NCI-H187 treated with DMSO at 0.1 percent for 48 hours (cell line): ENCODE data around the gene KCNQ5.

ENCODE experiments used
- DNase-seq: peaks from one replicate; lab custom pipeline; 2025; lab: John Stamatoyannopoulos, UW

The KCNQ5 gene

GRCh38 chr6:72911463-72912155 is 289.7 kb downstream of the KCNQ5 start:
- no peak for DNase-seq

DNA sequence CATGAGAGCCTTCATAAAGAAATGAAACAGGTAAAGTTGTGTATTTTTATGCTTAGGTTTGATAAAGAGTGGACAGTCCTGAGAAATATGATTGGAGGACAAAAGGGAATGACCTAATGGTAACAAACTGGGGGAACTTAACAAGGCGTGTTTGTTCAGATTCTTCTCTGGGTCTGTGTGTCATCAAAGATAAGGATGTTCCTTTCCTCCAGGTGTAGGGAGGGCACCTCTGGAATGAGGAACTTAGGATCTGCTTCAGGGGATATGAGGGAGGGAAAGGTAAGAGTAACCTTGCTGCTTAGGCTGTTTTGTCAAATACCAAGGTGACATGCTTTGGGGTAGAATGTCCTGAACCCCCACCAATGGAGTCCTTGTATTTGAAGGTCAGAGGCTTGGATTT is 291.9 kb downstream of the KCNQ5 start:
- DNase-seq = no peak

GRCh38 chr6:72916298-72916697 is 294.4 kb downstream of the KCNQ5 start:
- no peak for DNase-seq

GRCh38 chr6:72916906-72917305 is 295.0 kb downstream of the KCNQ5 start:
- DNase-seq = no peak

- DNase-seq = no peak
Observed at GRCh38 chr6:72922401-72922800, 300.5 kb downstream of the KCNQ5 start.

- no peak for DNase-seq
Observed at GRCh38 chr6:72925136-72925535, 303.3 kb downstream of the KCNQ5 start.

GRCh38 chr6:72930556-72931132 is 308.8 kb downstream of the KCNQ5 start:
- DNase-seq = no peak

- no peak for DNase-seq
Observed at GRCh38 chr6:72931325-72931887, 309.5 kb downstream of the KCNQ5 start.

DNA sequence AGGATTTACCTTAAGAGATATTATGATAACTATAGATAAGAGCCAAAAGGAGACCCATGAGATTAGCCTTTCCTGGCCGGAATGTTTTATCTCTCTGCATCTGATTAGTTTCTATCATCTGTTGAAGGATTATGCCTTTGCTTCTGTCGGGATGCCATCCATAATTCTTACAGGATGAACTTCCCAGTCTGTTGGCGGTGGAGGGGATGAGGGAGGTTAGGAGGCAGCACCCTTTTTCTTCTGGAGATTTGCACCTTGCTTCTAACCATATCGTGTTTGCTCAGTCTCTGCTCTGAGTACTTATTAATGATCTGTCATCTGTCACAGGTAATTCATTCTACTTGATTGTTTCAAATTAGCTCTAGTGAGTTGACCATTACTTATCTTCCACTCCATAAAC is 311.4 kb downstream of the KCNQ5 start:
- DNase-seq = no peak

GRCh38 chr6:72936766-72937559 is 315.1 kb downstream of the KCNQ5 start:
- no peak for DNase-seq

GRCh38 chr6:72938104-72938503 is 316.2 kb downstream of the KCNQ5 start:
- DNase-seq = no peak

GRCh38 chr6:72939004-72939403 is 317.1 kb downstream of the KCNQ5 start:
- DNase-seq = no peak

DNA sequence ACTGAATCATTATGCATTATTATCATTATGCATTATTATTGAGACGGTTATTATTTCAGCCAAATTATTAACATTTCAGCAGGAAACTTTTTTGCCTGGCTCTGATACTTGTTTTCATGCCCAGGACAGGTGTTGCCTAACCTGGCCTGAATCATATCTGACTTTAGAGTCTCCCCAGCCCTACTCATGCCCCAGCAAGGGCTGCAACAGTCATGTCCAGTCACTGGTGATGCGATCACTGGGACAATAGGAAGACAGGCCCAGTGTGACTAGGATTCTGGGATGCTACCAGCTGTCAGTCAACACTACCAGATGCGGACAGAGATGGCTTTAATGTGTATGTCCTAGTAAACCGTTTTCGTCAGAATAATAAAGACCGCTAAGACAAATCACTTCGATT is 318.4 kb downstream of the KCNQ5 start:
- no peak for DNase-seq

DNA sequence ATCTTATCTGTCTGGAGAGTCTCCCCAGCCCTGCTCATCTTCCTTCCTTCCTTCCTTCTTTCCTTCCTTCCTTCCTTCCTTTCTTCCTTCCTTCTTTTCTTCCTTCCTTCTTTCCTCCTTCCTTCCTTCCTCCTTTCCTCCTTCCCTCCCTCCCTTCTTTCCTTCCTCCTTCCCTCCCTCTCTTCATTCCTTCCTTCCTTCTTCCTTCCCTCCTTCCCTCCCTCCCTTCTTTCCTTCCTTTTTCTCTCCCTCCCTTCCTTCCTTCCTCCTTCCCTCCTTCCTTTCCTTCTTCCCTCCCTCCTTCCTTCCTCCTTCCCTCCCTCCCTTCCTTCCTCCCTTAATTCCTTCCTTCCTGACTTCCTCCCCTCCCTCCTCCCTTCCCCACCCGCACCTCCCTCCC is 319.4 kb downstream of the KCNQ5 start:
- no peak for DNase-seq

DNA sequence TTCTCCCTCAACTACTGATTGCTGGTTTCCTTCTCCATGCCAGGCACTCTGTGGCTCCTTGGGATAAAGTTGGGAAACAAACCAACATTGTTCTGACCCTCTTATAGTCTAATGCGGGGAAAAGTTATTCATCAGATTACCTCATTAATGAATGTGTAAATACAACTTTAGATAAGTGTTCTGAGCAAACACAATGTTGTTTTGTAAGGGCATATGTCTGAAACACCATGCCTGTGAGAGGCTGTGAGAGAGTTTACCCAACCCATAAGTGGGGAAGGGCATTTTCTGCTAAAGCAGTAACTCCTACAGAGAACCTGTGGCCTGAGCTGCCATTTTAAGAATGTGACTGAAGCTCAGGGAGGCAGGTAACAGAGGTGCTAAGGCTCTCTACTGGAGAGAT is 319.9 kb downstream of the KCNQ5 start:
- no peak for DNase-seq

DNA sequence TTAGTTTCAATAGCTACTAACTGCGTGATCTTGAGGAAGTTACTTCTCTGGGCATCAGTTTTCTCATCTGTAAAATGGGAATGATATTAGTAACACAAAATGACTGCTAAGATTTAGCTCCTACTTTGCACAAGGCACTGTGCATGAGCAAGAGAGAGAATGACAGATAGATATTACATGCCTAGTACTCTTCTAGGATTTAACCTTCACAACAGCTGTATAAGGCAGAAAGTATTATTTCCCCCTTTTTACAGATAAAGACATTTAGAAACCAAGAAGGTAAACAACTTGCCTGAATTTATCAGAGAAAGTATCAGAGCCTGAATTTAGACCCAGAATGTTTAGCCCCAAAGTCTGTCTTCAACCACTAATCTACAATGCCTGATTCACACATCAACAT is 321.8 kb downstream of the KCNQ5 start:
- DNase-seq = no peak

GRCh38 chr6:72944660-72945059 is 322.8 kb downstream of the KCNQ5 start:
- no peak for DNase-seq

- DNase-seq = no peak
Observed at GRCh38 chr6:72946774-72947173, 324.9 kb downstream of the KCNQ5 start.

DNA sequence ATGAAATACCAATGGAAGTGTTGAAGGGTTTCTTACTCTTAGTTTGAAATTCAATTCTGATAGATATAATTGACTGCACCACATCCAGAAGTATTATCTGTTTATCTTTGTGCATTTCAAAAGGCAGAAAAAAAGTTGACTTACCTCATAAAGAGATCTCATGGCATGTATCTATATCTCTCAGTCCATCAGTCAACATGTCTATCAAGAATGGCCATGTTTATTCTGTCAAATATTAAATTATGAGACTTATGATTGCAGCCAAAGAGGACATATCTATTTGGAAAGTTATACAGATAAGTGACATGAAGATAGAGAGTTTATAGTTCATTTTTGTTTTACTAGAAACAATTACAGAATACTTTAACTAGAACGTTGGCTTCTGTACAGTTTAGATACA is 325.7 kb downstream of the KCNQ5 start:
- no peak for DNase-seq

DNA sequence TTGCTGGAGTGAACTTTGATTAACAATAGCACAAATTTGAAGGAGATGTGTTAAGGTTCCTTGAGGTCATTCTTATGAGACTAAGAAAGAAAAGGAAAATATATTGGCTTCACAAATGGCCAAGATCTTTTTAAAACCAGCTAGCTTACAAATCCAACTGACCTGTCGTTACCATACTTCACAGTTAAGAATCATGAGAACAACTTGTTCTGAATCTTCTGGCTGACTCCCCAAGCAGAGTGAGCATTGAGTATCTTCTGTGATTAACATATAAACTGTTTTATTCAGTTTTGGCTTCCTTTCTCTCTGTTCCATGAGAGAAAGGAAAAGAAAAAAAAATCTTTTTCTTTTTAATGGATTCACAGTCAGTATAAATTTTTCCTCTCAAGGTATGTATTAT is 326.3 kb downstream of the KCNQ5 start:
- no peak for DNase-seq

GRCh38 chr6:72950114-72950860 is 328.4 kb downstream of the KCNQ5 start:
- no peak for DNase-seq
